ENCODE data around the gene APP. TPM values are rescaled to one million over a fixed set of nuclear protein-coding genes. Genes with fewer than 3 reads are reported as not detected.

The APP gene
- total and polyA plus RNA-seq, 7 donors = 71.7 to 355 (median 270) TPM

DNA sequence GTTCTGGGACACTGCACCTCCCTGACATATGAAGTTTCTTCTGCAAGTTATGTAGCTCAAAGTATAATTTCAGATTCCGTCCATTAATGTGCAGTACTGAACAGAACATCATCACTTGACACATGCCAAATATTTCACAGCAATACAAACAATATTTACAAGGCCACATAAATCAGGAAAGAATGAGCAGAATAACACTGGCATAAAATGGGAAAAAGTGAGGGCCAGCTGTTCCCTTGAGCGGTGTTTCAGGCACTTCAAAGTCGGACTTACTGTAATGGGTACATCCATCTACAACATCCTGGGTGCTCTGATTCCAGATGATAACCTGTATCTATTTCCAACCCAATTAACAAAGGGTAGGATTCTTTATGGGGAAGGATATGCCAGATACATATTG lies 217.4 kb downstream of the APP start:
- Histone ChIP-seq H3K36me3 (peaks cover 0 to 33% (median 4%) of the 10 kb centered on the region in 4 donors), H3K4me3 (no peak overlapping the region), H3K9me3 (no peaks in the 10 kb centered on the region), H3K27me3 (no peaks in the 10 kb centered on the region), H3K4me1 (no peaks in the 10 kb centered on the region), H3K27ac (peak overlapping the region in 1 of 4 donors; percentile 14)
- 91 to 96% methylated on average over 3 of the region's 3 CpGs for WGBS, 2 donors
- no peak for TF ChIP-seq POLR2AphosphoS5 (IDR thresholded peaks at IDR 0.05)
- TF ChIP-seq POLR2A (IDR thresholded peaks at IDR 0.05) = no peak
- TF ChIP-seq, protein P1, sequence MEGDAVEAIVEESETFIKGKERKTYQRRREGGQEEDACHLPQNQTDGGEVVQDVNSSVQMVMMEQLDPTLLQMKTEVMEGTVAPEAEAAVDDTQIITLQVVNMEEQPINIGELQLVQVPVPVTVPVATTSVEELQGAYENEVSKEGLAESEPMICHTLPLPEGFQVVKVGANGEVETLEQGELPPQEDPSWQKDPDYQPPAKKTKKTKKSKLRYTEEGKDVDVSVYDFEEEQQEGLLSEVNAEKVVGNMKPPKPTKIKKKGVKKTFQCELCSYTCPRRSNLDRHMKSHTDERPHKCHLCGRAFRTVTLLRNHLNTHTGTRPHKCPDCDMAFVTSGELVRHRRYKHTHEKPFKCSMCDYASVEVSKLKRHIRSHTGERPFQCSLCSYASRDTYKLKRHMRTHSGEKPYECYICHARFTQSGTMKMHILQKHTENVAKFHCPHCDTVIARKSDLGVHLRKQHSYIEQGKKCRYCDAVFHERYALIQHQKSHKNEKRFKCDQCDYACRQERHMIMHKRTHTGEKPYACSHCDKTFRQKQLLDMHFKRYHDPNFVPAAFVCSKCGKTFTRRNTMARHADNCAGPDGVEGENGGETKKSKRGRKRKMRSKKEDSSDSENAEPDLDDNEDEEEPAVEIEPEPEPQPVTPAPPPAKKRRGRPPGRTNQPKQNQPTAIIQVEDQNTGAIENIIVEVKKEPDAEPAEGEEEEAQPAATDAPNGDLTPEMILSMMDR (IDR thresholded peaks at IDR 0.05) = no peak
- no peak for TF ChIP-seq EP300 (IDR thresholded peaks at IDR 0.05)
- intact Hi-C loops (cut with DNase I) = no loop called here
- DNase-seq = no peak

DNA sequence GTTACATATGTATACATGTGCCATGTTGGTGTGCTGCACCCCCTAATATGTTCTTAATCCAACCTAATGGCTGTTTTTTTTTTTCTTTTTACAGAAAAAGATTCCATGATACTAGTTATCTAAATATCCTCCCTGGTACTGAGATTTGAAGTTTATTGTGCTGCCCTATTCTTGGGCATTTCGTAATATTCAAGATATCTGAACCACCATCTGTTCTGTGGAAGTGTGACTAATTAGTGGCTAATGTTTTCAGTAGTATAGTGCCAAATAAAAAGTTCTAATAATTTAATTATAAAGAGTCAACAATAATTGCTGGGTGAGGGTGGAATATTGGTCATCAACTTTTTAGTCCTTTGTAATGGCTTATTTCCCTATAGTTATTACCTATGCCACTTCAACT lies 218.3 kb downstream of the APP start:
- peak overlapping the region in 1 of 4 donors; percentile 10 for H3K27ac ChIP-seq
- H3K4me1 ChIP-seq = no peaks in the 10 kb centered on the region
- peaks cover 0 to 33% (median 4%) of the 10 kb centered on the region in 4 donors for H3K36me3 ChIP-seq
- 93 to 95% methylated on average over 1 of the region's 1 CpG for WGBS, 2 donors
- no peaks in the 10 kb centered on the region for H3K9me3 ChIP-seq
- intact Hi-C loops (cut with DNase I) = no loop called here
- DNase-seq = no peak
- no peaks in the 10 kb centered on the region for H3K27me3 ChIP-seq
- TF ChIP-seq POLR2AphosphoS5 (IDR thresholded peaks at IDR 0.05) = peak in 1 of 4 donors; percentile 27
- no peak for TF ChIP-seq POLR2A (IDR thresholded peaks at IDR 0.05)
- TF ChIP-seq, protein P1 (IDR thresholded peaks at IDR 0.05) = no peak
- TF ChIP-seq EP300 (IDR thresholded peaks at IDR 0.05) = no peak
- H3K4me3 ChIP-seq = no peak overlapping the region

DNA sequence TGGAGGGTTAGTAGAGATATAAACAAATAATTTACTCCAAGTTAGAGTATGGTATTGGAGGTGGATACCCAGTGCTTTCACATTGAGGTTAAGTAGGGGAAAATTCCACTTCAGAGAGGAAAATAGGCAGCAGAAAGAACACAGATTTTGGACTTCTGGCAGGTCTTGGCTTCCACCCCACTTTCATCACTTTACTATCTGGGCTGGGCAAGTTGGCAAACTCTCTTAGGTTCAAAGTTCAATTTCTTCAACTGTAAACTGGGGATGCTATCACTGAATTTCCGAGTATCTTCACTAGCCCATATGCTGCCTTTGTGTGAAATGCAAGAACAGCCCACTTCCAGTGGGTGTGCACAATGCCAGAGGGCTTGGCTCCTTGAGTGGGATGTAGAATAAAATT lies 220.9 kb downstream of the APP start:
- no peaks in the 10 kb centered on the region for H3K27me3 ChIP-seq
- no peak for TF ChIP-seq POLR2A (IDR thresholded peaks at IDR 0.05)
- no peak for TF ChIP-seq POLR2AphosphoS5 (IDR thresholded peaks at IDR 0.05)
- TF ChIP-seq EP300 (IDR thresholded peaks at IDR 0.05) = no peak
- TF ChIP-seq, protein P1 (IDR thresholded peaks at IDR 0.05) = no peak
- H3K36me3 ChIP-seq = peaks cover 0 to 28% (median 3%) of the 10 kb centered on the region in 4 donors
- no peak overlapping the region for H3K4me3 ChIP-seq
- H3K9me3 ChIP-seq = peaks cover 0 to 3% (median 0%) of the 10 kb centered on the region in 4 donors
- WGBS, 2 donors = 0 to 4% methylated on average over 1 of the region's 1 CpG
- no peaks in the 10 kb centered on the region for H3K4me1 ChIP-seq
- no peak for DNase-seq
- no peak overlapping the region for H3K27ac ChIP-seq
- intact Hi-C loops (cut with DNase I) = no loop called here

DNA sequence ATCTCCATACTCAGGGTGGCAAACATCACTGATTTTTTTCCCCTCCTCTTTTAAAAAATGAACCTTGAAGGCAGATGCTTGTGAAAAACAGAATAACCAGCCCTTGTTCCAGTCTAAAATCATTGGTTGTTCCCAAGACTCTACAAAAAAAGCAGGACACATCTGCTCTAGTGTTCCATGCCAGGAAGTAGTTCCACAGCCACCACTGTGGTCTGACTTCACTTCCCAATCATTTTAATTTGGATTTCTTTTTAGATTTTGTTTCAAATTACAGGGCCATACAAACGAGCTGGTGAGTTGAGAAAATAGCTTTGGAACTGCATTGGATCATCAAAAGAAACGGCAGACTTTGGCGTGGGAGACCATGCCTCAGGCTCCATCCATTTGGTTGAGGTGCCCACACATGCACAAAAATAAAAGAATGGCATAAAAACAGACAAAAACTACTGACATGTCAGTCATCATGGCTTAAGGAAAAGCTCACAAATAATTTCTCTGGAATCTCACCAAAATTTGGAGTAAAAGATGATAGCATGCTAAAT lies 225.8 kb downstream of the APP start:
- peak overlapping the region in 1 of 4 donors; percentile 21 for H3K27ac ChIP-seq
- DNase-seq = no peak
- intact Hi-C loops (cut with DNase I) = no loop called here
- no peaks in the 10 kb centered on the region for H3K27me3 ChIP-seq
- peaks cover 0 to 3% (median 0%) of the 10 kb centered on the region in 4 donors for H3K9me3 ChIP-seq
- peaks cover 0 to 4% (median under 1%) of the 10 kb centered on the region in 4 donors for H3K4me1 ChIP-seq
- WGBS, 2 donors = 80 to 91% methylated on average over 3 of the region's 3 CpGs
- TF ChIP-seq, protein P1 (IDR thresholded peaks at IDR 0.05) = no peak
- TF ChIP-seq POLR2AphosphoS5 (IDR thresholded peaks at IDR 0.05) = no peak
- no peak for TF ChIP-seq EP300 (IDR thresholded peaks at IDR 0.05)
- TF ChIP-seq POLR2A (IDR thresholded peaks at IDR 0.05) = no peak
- H3K4me3 ChIP-seq = no peak overlapping the region
- peaks cover 0 to 4% (median 2%) of the 10 kb centered on the region in 4 donors for H3K36me3 ChIP-seq

DNA sequence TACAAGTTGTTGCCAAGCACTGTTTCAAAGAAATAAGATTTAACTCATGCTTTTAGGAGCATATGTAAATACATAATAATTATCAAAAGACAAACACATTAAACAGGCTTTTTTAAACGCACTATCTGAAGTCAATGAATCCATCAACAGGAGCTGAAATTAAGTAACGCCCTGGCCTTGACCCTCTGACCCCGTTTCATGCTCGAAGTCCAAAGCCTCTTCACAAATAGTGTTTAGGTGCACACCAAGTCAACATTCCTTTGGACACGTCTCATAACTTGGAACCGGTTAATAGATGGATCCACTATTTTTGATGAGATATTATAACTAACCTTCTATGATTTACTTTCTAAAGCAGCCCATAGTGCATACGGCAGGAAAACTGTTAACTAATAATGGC lies 226.5 kb downstream of the APP start:
- peaks cover 0 to 3% (median 0%) of the 10 kb centered on the region in 4 donors for H3K9me3 ChIP-seq
- 74 to 88% methylated on average over 7 of the region's 7 CpGs for WGBS, 2 donors
- peaks cover 0 to 4% (median 2%) of the 10 kb centered on the region in 4 donors for H3K36me3 ChIP-seq
- no peak for DNase-seq
- no peak for TF ChIP-seq POLR2AphosphoS5 (IDR thresholded peaks at IDR 0.05)
- TF ChIP-seq POLR2A (IDR thresholded peaks at IDR 0.05) = no peak
- TF ChIP-seq EP300 (IDR thresholded peaks at IDR 0.05) = no peak
- TF ChIP-seq, protein P1 (IDR thresholded peaks at IDR 0.05) = no peak
- peaks cover 0 to 11% (median 3%) of the 10 kb centered on the region in 4 donors for H3K4me1 ChIP-seq
- H3K4me3 ChIP-seq = no peak overlapping the region
- no peaks in the 10 kb centered on the region for H3K27me3 ChIP-seq
- intact Hi-C loops (cut with DNase I) = no loop called here
- H3K27ac ChIP-seq = no peak overlapping the region
